GM12874 (cell line): Measurements from ENCODE around the gene TMEM201.

Experiments used
- TF ChIP-seq, protein P1 (sequence below): IDR thresholded peaks from 2 replicates; pipeline ENCODE4 v1.5.1; 2011; ENCODE audit warnings: low read depth, mild to moderate bottlenecking, control low read depth, low read length, moderate library complexity; ENCODE audit not compliant: insufficient read depth

TMEM201 gene

DNA sequence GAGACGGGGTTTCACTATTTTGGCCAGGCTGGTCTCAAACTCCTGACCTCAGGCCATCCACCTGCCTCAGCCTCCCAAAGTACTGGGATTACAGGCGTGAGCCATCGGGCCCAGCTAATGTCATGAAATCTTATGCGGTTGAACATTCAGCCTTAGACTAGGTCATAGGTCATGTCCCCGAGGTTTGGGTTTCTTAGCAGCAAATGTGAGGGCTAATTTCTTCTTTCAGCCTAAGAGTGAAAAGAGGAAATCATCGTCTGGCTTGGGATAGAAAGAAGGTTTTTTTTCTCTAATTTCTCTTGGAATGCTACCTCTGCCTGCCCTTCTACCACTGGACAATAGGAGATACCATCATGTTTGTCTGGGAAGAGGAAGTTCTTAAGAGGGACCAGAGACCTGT is 44.8 kb downstream of the TMEM201 start:
- TF ChIP-seq, protein P1, sequence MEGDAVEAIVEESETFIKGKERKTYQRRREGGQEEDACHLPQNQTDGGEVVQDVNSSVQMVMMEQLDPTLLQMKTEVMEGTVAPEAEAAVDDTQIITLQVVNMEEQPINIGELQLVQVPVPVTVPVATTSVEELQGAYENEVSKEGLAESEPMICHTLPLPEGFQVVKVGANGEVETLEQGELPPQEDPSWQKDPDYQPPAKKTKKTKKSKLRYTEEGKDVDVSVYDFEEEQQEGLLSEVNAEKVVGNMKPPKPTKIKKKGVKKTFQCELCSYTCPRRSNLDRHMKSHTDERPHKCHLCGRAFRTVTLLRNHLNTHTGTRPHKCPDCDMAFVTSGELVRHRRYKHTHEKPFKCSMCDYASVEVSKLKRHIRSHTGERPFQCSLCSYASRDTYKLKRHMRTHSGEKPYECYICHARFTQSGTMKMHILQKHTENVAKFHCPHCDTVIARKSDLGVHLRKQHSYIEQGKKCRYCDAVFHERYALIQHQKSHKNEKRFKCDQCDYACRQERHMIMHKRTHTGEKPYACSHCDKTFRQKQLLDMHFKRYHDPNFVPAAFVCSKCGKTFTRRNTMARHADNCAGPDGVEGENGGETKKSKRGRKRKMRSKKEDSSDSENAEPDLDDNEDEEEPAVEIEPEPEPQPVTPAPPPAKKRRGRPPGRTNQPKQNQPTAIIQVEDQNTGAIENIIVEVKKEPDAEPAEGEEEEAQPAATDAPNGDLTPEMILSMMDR = no peak

DNA sequence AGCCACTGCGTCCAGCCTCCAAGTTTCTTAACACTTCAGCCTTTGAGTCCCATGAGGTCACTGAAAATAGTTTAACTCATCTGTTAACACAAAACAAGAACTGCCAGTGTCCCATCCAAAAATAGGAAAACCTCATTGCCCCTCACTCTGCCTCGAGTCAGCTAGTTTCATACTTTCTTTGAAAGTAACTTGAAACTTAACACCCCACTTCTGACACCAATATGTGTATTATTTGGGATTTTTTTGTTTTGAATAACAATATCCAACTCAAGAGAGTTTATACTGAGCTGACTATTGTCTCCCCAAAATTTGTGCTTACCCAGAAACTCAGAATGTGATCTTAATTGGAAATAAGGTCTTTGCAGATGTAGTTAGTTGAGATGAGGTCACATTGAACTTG is 45.9 kb downstream of the TMEM201 start:
- TF ChIP-seq, protein P1 = no peak

GRCh38 chr1:9639227-9639626 is 50.5 kb downstream of the TMEM201 start:
- TF ChIP-seq, protein P1 = no peak

DNA sequence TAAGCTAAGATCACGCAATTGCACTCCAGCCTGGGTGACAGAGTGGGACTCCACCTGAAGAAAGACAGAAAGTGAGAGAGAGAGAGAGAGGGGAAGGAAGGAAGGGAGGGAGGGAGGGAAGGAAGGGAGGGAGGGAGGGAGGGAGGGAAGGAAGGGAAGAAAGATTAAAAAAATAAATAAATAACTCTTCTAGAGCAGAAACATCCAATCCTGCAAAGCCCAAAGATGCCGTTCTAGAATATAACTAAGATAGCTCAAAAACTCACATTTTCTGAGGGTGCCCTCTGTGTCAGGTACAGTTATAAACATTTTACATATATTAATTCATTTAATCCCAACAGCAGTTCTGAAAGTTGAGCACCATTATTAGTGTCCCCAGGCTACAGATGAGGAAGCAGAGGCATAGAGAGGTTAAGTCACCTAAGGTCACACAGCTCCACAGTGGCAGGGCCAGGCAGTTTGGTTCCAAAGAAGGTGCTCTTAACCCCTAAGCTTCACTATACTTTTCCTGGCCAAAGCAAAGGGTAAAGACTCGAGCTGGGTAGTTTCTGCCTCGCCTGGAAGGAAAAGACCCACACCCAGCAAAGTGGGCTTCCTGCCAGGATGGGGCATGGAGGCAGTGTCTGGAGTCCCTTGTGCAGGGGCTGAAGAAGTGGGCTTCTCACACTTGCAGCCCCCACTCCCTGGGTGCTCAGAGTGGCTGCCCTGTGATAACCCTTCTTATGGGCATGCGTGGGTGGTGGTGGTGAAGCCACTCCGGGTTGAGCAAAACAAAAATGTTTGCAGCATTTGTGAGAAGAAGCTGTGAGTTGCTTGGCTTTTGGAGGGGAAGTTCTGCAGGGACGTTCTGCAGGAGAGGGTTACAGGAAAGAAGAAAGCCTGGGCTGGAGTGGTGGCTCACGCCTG is 54.9 kb downstream of the TMEM201 start:
- TF ChIP-seq, protein P1 = no peak

DNA sequence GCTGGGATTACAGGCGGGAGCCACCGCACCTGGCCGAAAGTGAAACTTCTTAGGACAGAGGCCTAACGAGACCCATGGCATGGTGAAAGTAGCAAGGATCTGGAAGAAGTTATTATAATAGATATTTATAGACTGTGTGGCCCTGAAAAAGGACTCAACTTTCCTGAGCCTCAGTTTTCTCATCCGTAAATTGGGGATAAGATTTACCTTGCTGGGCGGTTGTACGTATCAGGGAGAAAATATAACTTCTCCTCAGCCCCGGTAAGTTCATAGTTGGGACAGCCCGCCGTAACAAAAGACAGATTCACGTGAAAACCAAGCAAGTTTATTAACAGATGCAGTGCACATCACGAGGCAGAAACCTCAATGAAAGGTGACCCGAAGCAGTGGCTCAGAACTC is 57.3 kb downstream of the TMEM201 start:
- TF ChIP-seq, protein P1 = no peak

DNA sequence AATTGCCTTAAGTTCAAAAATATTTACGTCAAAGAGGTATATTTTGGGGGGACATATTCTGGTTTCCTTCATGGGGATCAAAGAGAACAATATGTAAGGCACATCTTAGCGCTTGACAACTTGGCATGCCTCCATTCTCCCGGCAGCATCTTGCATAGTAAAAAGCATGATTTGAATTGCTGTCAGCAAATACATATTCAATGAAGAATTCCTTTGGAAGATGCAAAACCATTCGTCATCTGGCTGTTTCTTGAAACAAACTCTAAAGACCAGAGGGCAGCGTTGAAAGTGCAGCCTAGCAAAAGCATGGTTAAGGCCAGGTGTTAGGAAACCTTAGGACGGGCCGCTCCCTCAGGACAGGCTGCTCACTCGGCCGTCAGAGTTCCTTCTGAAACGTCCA is 59.5 kb downstream of the TMEM201 start:
- TF ChIP-seq, protein P1 = no peak

DNA sequence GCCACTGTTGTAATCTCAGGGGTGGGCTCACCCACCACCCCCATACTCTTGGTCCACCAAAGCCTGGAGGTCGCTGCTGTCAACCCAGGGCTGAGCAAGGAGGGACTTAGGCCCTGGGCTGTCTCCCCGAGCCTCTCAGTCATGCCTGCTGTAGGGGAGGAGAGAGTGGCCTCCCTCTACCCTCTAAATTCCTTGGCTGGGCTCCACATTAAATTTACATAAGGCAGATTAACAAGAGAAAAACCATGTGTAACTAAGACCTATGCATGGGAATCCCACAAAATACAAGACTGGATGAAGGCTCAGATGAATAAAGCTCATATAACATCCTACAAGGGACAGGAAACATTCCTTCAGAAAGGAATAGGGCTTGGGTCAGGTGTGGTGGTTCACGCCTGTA is 61.1 kb downstream of the TMEM201 start:
- TF ChIP-seq, protein P1 = no peak
